ENCODE measurements around the gene WDR55. TPM values are rescaled to one million over a fixed set of nuclear protein-coding genes. Genes with fewer than 3 reads are reported as not detected.
A peak's percentile ranks its signal among the peaks of the same experiment; 100 is the strongest.

WDR55 gene
- total and polyA plus RNA-seq, 7 experiments from 2014 or later = 10.5 to 47.6 (median 36.4) TPM

DNA sequence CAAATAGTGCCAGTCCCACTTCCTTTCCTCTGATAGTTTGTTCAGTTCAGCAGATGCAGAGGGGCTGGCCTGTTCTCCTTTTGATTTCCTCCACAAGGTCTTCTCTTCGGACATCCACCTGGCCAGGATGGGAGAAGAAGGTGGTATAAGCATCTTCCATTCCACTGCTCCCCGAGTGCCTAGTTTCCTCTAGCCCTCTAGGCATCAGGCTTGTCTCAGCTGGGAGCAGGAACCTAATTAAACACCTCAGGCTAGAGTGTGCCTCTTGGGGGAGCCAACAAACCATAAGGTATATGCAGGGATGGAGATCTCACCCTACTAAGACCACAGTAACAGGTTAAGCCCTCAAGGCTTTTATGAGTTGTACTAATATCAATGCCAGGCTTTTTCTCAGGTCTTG is 9.5 kb downstream of the WDR55 start:
- H3K27ac Mint-ChIP-seq = peak overlapping the region in 3 of 9 donors; percentile 19 to 63 (median 22)

DNA sequence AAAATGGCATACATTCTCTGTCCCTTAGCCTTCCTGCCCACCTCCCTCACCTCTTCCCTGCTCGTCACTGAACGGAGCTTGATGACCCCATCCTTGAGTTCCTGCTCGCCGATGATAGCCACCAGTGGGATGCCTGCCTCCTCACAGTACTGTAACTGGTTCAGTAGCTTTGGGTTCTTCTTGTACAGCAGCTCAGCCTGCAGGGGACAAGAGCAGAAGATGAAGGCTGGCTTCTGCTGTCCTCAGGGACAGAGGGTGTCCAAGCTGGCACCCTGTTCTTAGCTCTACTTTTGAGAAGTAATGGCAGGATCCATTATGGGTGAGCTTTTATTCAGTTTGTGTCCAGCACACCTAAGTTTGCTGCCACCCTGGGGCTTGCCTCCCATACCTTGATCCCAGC is 9.9 kb downstream of the WDR55 start:
- Histone ChIP-seq H3K4me3 (ENCODE audit: low read length) (no peak overlapping the region), H3K9me3 (ENCODE audit: control insufficient read depth in 2 of 3, low read length in 3 of 3) (no peaks in the 10 kb centered on the region), H3K36me3 (ENCODE audit: control insufficient read depth in 2 of 3, insufficient read depth in 3 of 3, low read length in 3 of 3) (peaks cover 11 to 96% (median 25%) of the 10 kb centered on the region in 3 experiments), H3K27me3 (ENCODE audit: control insufficient read depth in 2 of 2, insufficient read depth in 2 of 2, low read length in 2 of 2) (no peaks in the 10 kb centered on the region), H3K4me1 (ENCODE audit: control insufficient read depth in 2 of 2, insufficient read depth in 2 of 2, low read length in 2 of 2) (no peaks in the 10 kb centered on the region), H3K27ac (ENCODE audit: low read depth, low read length) (no peak overlapping the region)
- H3K27me3 Mint-ChIP-seq = no peaks in the 10 kb centered on the region
- intact Hi-C loops (cut with micrococcal nuclease) = loop anchor here in 1 of 2 donors (1.0 kb wide), 1 partner anchor 46 kb away; no protein-coding TSS in a partner anchor
- peak overlapping the region in 2 of 9 donors; percentile 5 to 22 for H3K27ac Mint-ChIP-seq
- ChIA-PET CTCF (interaction anchor here (0.6 to 1.2 kb wide), 4 partner anchors 12 to 47 kb away, joined by 3 to 6 read pairs (median 3); no protein-coding TSS in a partner anchor), POLR2A (interaction anchor here (0.6 to 1.2 kb wide), 4 partner anchors 14 to 87 kb away, joined by 3 read pairs; no protein-coding TSS in a partner anchor)
- no peak for DNase-seq
- peaks cover 0 to 7% (median 0%) of the 10 kb centered on the region in 7 donors for H3K4me1 Mint-ChIP-seq
- no peak overlapping the region for H3K4me3 Mint-ChIP-seq
- peaks cover 0 to 2% (median 0%) of the 10 kb centered on the region in 11 donors for H3K9me3 Mint-ChIP-seq
- ATAC-seq = no peak
- peaks cover 15 to 50% (median 25%) of the 10 kb centered on the region in 5 donors for H3K36me3 Mint-ChIP-seq

More for the DNA sequence above, 9.5 kb downstream of the WDR55 start:
- intact Hi-C loops (cut with micrococcal nuclease) = loop anchor here in 1 of 2 donors (1.0 kb wide), 1 partner anchor 46 kb away; no protein-coding TSS in a partner anchor
- no peaks in the 10 kb centered on the region for H3K27me3 ChIP-seq (ENCODE audit: control insufficient read depth in 2 of 2, insufficient read depth in 2 of 2, low read length in 2 of 2)
- no peak overlapping the region for H3K4me3 Mint-ChIP-seq
- H3K36me3 ChIP-seq (ENCODE audit: control insufficient read depth in 2 of 3, insufficient read depth in 3 of 3, low read length in 3 of 3) = peaks cover 11 to 96% (median 28%) of the 10 kb centered on the region in 3 experiments
- H3K27me3 Mint-ChIP-seq = no peaks in the 10 kb centered on the region
- H3K4me3 ChIP-seq (ENCODE audit: low read length) = no peak overlapping the region
- no peak overlapping the region for H3K27ac ChIP-seq (ENCODE audit: low read depth, low read length)
- peaks cover 15 to 50% (median 25%) of the 10 kb centered on the region in 5 donors for H3K36me3 Mint-ChIP-seq
- DNase-seq = no peak
- POLR2A ChIA-PET = interaction anchor here (1.0 to 1.2 kb wide), 4 partner anchors 14 to 41 kb away, joined by 3 read pairs; partner anchors contain the start of genes HARS1 and HARS2
- H3K9me3 Mint-ChIP-seq = peaks cover 0 to 2% (median 0%) of the 10 kb centered on the region in 11 donors
- H3K4me1 ChIP-seq (ENCODE audit: control insufficient read depth in 2 of 2, insufficient read depth in 2 of 2, low read length in 2 of 2) = no peaks in the 10 kb centered on the region
- ATAC-seq = no peak
- no peaks in the 10 kb centered on the region for H3K9me3 ChIP-seq (ENCODE audit: control insufficient read depth in 2 of 3, low read length in 3 of 3)
- CTCF ChIA-PET = interaction anchor here (0.6 to 0.9 kb wide), 2 partner anchors 37 to 47 kb away, joined by 3 read pairs; no protein-coding TSS in a partner anchor
- peaks cover 0 to 7% (median 0%) of the 10 kb centered on the region in 7 donors for H3K4me1 Mint-ChIP-seq

DNA sequence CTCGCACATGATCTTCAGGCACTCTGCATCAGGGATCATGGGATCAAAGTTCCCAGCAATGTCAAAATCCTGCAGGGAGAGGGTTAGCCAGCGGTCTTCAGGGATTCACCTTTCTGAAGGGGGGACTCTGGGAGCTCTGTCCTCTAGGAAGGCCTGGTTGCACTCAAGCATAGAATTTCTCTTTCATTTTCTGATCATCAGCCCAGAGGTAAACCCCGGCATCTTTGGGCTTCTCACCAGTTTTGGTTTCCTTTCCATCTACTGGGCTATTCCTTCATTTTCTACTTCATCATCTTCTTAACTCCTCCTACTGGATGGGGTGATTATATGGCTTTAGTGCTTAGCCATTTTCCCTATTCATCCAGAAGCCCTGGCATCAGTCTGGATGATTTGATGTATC is 13.2 kb downstream of the WDR55 start:
- peaks cover 19 to 89% (median 25%) of the 10 kb centered on the region in 3 experiments for H3K36me3 ChIP-seq (ENCODE audit: control insufficient read depth in 2 of 3, insufficient read depth in 3 of 3, low read length in 3 of 3)
- intact Hi-C loops (cut with micrococcal nuclease) = no loop called here
- no peak overlapping the region for H3K4me3 ChIP-seq (ENCODE audit: low read length)
- H3K9me3 ChIP-seq (ENCODE audit: control insufficient read depth in 2 of 3, low read length in 3 of 3) = no peaks in the 10 kb centered on the region
- H3K4me3 Mint-ChIP-seq = peak overlapping the region in 1 of 10 donors; percentile 28
- no peak for DNase-seq
- H3K27me3 Mint-ChIP-seq = no peaks in the 10 kb centered on the region
- peak overlapping the region in 1 of 9 donors; percentile 58 for H3K27ac Mint-ChIP-seq
- no peak for ATAC-seq
- peaks cover 0 to 8% (median 0%) of the 10 kb centered on the region in 7 donors for H3K4me1 Mint-ChIP-seq
- CTCF ChIA-PET = interaction anchor here (0.5 kb wide), 1 partner anchor 1298 kb away, joined by 3 read pairs; no protein-coding TSS in a partner anchor
- H3K36me3 Mint-ChIP-seq = peaks cover 12 to 59% (median 27%) of the 10 kb centered on the region in 5 donors
- H3K4me1 ChIP-seq (ENCODE audit: control insufficient read depth in 2 of 2, insufficient read depth in 2 of 2, low read length in 2 of 2) = no peaks in the 10 kb centered on the region
- H3K27ac ChIP-seq (ENCODE audit: low read depth, low read length) = no peak overlapping the region
- no peaks in the 10 kb centered on the region for H3K9me3 Mint-ChIP-seq
- POLR2A ChIA-PET = interaction anchor here (1.2 kb wide), 1 partner anchor 23 kb away, joined by 3 read pairs; no protein-coding TSS in a partner anchor
- H3K27me3 ChIP-seq (ENCODE audit: control insufficient read depth in 2 of 2, insufficient read depth in 2 of 2, low read length in 2 of 2) = no peaks in the 10 kb centered on the region

DNA sequence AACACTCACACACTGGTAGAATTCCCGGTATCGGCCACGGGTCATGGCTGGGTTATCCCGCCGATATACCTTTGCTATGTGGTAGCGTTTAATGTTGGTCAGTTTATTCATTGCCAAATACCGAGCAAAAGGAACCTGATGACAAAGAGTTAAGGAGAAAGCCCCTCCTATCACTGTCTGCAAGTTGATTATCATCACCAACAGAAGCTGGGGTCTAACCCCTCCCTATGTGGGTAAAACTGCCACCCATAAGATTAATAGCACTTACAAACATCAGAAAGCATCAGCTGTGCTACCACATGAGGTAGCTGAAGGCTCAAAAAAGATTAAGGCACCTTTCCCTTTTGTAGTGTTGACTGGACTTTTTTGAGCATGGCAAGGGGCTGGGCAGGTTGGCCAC is 14.3 kb downstream of the WDR55 start:
- peaks cover 7 to 62% (median 27%) of the 10 kb centered on the region in 5 donors for H3K36me3 Mint-ChIP-seq
- no peak overlapping the region for H3K4me3 Mint-ChIP-seq
- peaks cover 21 to 80% (median 25%) of the 10 kb centered on the region in 3 experiments for H3K36me3 ChIP-seq (ENCODE audit: control insufficient read depth in 2 of 3, insufficient read depth in 3 of 3, low read length in 3 of 3)
- DNase-seq = no peak
- no peaks in the 10 kb centered on the region for H3K4me1 ChIP-seq (ENCODE audit: control insufficient read depth in 2 of 2, insufficient read depth in 2 of 2, low read length in 2 of 2)
- H3K27ac ChIP-seq (ENCODE audit: low read depth, low read length) = no peak overlapping the region
- H3K27me3 Mint-ChIP-seq = no peaks in the 10 kb centered on the region
- H3K27ac Mint-ChIP-seq = peak overlapping the region in 2 of 9 donors; percentile 34 to 43
- no peak for ATAC-seq
- H3K27me3 ChIP-seq (ENCODE audit: control insufficient read depth in 2 of 2, insufficient read depth in 2 of 2, low read length in 2 of 2) = no peaks in the 10 kb centered on the region
- ChIA-PET CTCF (interaction anchor here (0.6 kb wide), 1 partner anchor 41 kb away, joined by 3 read pairs; no protein-coding TSS in a partner anchor), POLR2A (interaction anchor here (1.2 kb wide), 1 partner anchor 24 kb away, joined by 3 read pairs; no protein-coding TSS in a partner anchor)
- no peak overlapping the region for H3K4me3 ChIP-seq (ENCODE audit: low read length)
- intact Hi-C loops (cut with micrococcal nuclease) = no loop called here
- no peaks in the 10 kb centered on the region for H3K9me3 ChIP-seq (ENCODE audit: control insufficient read depth in 2 of 3, low read length in 3 of 3)
- H3K9me3 Mint-ChIP-seq = no peaks in the 10 kb centered on the region
- H3K4me1 Mint-ChIP-seq = peaks cover 0 to 8% (median 0%) of the 10 kb centered on the region in 7 donors

DNA sequence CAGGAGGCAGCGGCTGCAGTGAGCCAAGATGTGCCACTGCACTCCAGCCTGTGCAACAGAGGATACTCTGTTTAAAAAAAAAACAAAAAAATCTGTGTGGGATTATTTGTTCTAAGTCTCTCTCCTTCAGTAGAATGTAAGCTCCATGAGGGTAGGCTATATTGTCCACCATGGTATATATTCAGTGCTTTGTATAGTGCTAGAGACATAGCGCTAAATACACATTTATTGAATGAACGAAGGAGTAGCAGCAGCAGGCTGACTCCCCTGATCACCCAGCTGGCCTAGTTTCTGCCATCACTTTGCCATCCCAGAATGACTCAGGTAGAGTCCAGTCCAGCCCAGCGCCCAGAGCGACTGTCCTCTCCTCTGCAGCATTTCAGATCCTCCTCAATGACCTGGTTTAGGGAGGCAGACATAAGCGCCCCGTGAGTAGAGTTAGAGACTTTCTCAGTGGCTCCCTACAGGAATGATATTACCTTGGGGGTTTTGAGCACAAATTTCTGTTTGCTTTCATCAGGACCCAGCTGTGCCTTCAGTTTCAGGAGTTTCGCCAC is 25.8 kb downstream of the WDR55 start:
- H3K36me3 ChIP-seq (ENCODE audit: control insufficient read depth in 2 of 3, insufficient read depth in 3 of 3, low read length in 3 of 3) = peaks cover 5 to 30% (median 8%) of the 10 kb centered on the region in 3 experiments
- CTCF ChIA-PET = interaction anchor here (1.0 to 1.5 kb wide), 4 partner anchors 12 to 140 kb away, joined by 3 to 7 read pairs (median 3); no protein-coding TSS in a partner anchor
- no peak for ATAC-seq
- peak overlapping the region; percentile 91 to 99 (median 98) for H3K27ac Mint-ChIP-seq
- peaks cover 0 to 17% (median 2%) of the 10 kb centered on the region in 5 donors for H3K36me3 Mint-ChIP-seq
- no peaks in the 10 kb centered on the region for H3K27me3 Mint-ChIP-seq
- H3K4me3 Mint-ChIP-seq = peak overlapping the region; percentile 92 to 100 (median 99)
- H3K9me3 Mint-ChIP-seq = no peaks in the 10 kb centered on the region
- intact Hi-C loops (cut with micrococcal nuclease) = loop anchor here in 1 of 2 donors (2.0 to 5.0 kb wide), 2 partner anchors 52 to 513 kb away; partner anchors contain the start of genes CYSTM1 and TMCO6
- H3K4me1 ChIP-seq (ENCODE audit: control insufficient read depth in 2 of 2, insufficient read depth in 2 of 2, low read length in 2 of 2) = peaks cover 16 to 22% of the 10 kb centered on the region in 2 donors
- no peak for DNase-seq
- peak overlapping the region; percentile 89 for H3K27ac ChIP-seq (ENCODE audit: low read depth, low read length)
- H3K4me1 Mint-ChIP-seq = peaks cover 29 to 60% (median 53%) of the 10 kb centered on the region in 7 donors
- POLR2A ChIA-PET = interaction anchor here (0.6 to 3.7 kb wide), 24 partner anchors 8 to 1519 kb away, joined by 3 to 31 read pairs (median 4); partner anchors contain the start of genes ANKHD1, APBB3, DND1 and EIF4EBP3
- H3K9me3 ChIP-seq (ENCODE audit: control insufficient read depth in 2 of 3, low read length in 3 of 3) = no peaks in the 10 kb centered on the region
- H3K4me3 ChIP-seq (ENCODE audit: low read length) = peak overlapping the region; percentile 91
- no peaks in the 10 kb centered on the region for H3K27me3 ChIP-seq (ENCODE audit: control insufficient read depth in 2 of 2, insufficient read depth in 2 of 2, low read length in 2 of 2)

Data from naive thymus-derived CD4-positive, alpha-beta T cell (primary cell).